Left ventricle myocardium inferior (tissue), 1 donor: ENCODE data around the gene NSG2. TPM values are rescaled to one million over a fixed set of nuclear protein-coding genes. Genes with fewer than 3 reads are reported as not detected.
"Not testable (repeated sequence)": the region's sequence is repeated elsewhere in the genome, so short reads cannot be mapped to it uniquely, and the experiment has no call there.

Experiments
- DNase-seq: peaks from one replicate; pipeline ENCODE4 v3.0.0-alpha.2; 2020
- H3K27ac ChIP-seq: fragments of 200-600 bp; replicated peaks from 2 replicates; pipeline ENCODE4 v1.8.0; 2021
- H3K27me3 ChIP-seq: fragments of 200-600 bp; 2 replicates; pipeline ENCODE4 v1.8.0; 2021; ENCODE audit warnings: low read depth
- H3K36me3 ChIP-seq: fragments of 200-600 bp; 2 replicates; pipeline ENCODE4 v1.8.0; 2021
- H3K4me1 ChIP-seq: fragments of 200-600 bp; 2 replicates; pipeline ENCODE4 v1.8.0; 2021
- H3K4me3 ChIP-seq: fragments of 200-600 bp; 2 replicates; pipeline ENCODE4 v1.8.0; 2021; ENCODE audit warnings: mild to moderate bottlenecking, moderate library complexity
- H3K9me3 ChIP-seq: fragments of 200-600 bp; replicated peaks from 2 replicates; pipeline ENCODE4 v1.8.0; 2021
- intact Hi-C: fragments of 100-400 bp; cut with micrococcal nuclease; formaldehyde crosslinking; loops from one replicate; pipeline ENCODE4 v1.11.0; 2022
- total RNA-seq: library from RNA; stranded (reverse); fragmentation: NEBNext Ultra II Directional; extraction: Animal tissue kit (Norgen Biotek cat#: 25700); gene quantifications from one replicate; pipeline ENCODE4 v1.2.1, GENCODE V29; 2021
- TF ChIP-seq, protein P1 (sequence below): fragments of 200-600 bp; IDR thresholded peaks from 2 replicates; pipeline ENCODE4 v1.8.0; 2021; ENCODE audit warnings: antibody characterized with exemption, mild to moderate bottlenecking, borderline replicate concordance
- donor health status: DM: no; HTN: yes; CAD: no; lungs with severe emphysema.

NSG2 gene
- total RNA-seq, 1 donor from 2014 or later = 0.08 TPM

DNA sequence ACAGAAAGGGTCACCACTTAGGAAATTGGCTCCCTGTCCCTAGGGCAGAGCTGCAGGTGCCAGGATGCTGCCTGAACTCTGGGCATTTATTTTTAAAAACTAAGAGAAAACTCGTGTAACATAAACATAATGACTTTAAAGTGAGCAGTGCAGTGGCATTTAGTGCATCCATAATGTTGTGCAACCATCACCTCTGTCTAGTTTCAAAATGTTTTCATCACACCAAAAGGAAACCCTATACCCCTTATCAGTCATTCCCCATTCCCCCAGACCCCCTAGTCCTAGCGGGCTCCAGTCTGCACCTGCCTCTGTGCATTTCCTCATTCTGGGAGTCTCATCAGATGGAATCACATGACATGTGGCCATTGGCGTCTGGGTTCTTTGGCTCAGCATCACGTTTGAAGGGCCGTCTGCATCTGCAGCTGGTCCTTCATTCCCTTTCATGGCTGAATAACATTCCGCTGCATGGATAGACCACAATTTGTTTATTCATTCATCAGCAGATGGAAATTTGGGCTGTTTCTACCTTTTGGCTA lies 55.8 kb downstream of the NSG2 start:
- H3K4me1 ChIP-seq = no peaks in the 10 kb centered on the region
- peaks cover 12% of the 10 kb centered on the region for H3K27me3 ChIP-seq
- H3K4me3 ChIP-seq = no peak overlapping the region
- H3K27ac ChIP-seq = no peak overlapping the region
- no peak for DNase-seq
- intact Hi-C loops = no loop called here
- TF ChIP-seq, protein P1, sequence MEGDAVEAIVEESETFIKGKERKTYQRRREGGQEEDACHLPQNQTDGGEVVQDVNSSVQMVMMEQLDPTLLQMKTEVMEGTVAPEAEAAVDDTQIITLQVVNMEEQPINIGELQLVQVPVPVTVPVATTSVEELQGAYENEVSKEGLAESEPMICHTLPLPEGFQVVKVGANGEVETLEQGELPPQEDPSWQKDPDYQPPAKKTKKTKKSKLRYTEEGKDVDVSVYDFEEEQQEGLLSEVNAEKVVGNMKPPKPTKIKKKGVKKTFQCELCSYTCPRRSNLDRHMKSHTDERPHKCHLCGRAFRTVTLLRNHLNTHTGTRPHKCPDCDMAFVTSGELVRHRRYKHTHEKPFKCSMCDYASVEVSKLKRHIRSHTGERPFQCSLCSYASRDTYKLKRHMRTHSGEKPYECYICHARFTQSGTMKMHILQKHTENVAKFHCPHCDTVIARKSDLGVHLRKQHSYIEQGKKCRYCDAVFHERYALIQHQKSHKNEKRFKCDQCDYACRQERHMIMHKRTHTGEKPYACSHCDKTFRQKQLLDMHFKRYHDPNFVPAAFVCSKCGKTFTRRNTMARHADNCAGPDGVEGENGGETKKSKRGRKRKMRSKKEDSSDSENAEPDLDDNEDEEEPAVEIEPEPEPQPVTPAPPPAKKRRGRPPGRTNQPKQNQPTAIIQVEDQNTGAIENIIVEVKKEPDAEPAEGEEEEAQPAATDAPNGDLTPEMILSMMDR = no peak
- no peaks in the 10 kb centered on the region for H3K9me3 ChIP-seq
- H3K36me3 ChIP-seq = no peaks in the 10 kb centered on the region

DNA sequence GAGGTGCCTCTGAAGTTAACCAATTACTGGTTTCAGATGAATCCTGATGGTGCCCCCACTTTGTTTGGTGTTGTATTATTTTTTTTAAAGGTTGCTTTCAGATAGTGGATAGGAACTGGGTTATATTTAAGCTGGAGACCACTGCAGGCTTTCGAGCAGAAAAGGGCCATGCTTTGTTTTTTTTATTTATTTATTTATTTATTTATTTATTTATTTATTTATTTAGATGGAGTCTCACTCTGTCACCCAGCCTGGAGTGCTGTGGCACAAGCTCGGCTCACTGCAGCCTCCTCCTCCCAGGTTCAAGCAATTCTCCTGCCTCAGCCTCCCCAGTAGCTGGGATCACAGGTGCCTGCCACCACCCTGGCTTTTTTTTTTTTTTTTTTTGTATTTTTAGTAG lies 57.1 kb downstream of the NSG2 start:
- intact Hi-C loops, H3K4me1 ChIP-seq, H3K4me3 ChIP-seq, DNase-seq, H3K27ac ChIP-seq, H3K36me3 ChIP-seq, H3K27me3 ChIP-seq, H3K9me3 ChIP-seq: not testable (repeated sequence)

DNA sequence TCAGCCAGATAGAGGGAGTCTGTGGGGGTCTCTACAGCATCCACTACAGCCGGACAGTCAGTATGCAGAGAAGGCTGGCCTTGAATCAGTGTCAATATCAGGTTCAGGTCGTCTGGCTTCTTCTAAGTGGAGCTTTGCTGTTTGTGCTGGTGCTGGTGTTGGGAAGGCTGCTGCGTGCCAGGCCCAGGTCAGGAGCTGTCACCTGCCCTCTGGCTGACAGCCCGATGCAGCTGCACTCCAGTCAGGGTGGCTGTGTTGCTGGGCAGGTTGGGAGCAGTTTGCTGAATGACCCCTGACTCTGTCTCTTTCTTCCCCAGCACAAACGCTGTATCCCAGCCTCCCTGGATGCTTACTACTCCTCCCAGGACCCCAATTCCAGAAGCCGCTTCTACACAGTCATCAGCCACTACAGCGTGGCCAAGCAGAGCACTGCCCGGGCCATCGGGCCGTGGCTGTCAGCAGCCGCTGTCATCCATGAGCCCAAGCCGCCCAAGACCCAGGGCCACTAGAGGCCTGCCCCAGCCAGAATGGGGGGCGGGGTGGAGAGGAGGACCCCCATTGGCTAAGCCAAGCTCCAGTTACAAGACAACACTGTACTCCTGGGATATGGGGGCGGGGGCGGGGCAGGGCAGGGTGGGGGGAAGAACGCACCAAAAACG lies 61.6 kb downstream of the NSG2 start:
- Histone ChIP-seq H3K36me3 (no peaks in the 10 kb centered on the region), H3K4me1 (no peaks in the 10 kb centered on the region), H3K27ac (no peak overlapping the region), H3K27me3 (peaks cover 35% of the 10 kb centered on the region), H3K9me3 (no peaks in the 10 kb centered on the region), H3K4me3 (no peak overlapping the region)
- TF ChIP-seq, protein P1 = no peak
- no peak for DNase-seq
- intact Hi-C loops = no loop called here

DNA sequence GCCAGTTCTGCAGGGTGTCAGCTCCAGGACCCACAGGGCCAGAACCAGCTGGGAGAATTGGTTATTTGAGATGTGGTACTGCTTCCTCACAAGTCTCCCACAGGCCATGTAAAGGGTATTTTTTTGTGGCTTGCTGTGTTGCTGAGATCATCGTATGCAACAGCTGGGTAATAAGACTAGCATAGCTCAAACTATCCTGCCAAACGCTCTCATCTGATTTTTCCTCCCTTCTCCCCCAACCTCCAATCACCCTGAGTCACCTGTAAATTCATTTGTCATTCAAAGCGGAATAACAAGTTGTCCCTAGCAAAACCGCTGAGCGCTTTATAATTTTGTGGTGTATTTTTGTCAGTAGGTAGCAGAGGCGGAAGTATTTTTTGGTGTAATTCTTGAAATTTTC lies 63.2 kb downstream of the NSG2 start:
- TF ChIP-seq, protein P1 = no peak
- no peak overlapping the region for H3K27ac ChIP-seq
- H3K27me3 ChIP-seq = peaks cover 35% of the 10 kb centered on the region
- no peak overlapping the region for H3K4me3 ChIP-seq
- H3K36me3 ChIP-seq = no peaks in the 10 kb centered on the region
- DNase-seq = no peak
- H3K4me1 ChIP-seq = no peaks in the 10 kb centered on the region
- H3K9me3 ChIP-seq = no peaks in the 10 kb centered on the region
- intact Hi-C loops = no loop called here

DNA sequence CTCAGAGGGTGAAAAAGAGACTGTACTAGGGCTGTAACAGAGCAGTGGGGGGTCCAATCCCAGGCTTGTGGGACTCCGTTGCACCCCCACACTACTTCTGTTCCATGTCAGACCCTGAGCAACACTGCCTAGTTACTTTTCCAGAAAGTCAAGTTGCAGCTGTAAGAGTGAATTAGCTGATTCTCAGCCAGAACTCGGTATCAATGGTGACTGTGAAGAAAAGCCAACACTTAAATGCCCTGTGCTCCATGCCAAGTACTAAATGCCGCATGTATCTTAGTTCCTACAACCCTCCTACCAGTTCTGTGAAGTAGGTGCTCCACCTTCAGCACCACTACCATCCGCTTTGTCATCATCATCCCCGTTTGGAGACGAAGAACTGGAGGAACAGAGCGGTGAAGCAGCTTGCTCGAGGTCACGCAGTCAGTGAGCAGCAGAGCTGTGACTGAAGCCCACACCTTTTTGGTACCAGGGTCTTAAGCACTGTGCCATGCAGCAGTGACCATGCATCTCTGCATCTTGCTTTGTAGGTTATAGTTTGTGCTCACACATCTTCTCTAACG lies 64.3 kb downstream of the NSG2 start:
- TF ChIP-seq, protein P1 = no peak
- H3K4me3 ChIP-seq = no peak overlapping the region
- no peaks in the 10 kb centered on the region for H3K4me1 ChIP-seq
- H3K9me3 ChIP-seq = no peaks in the 10 kb centered on the region
- no peaks in the 10 kb centered on the region for H3K36me3 ChIP-seq
- H3K27me3 ChIP-seq = peaks cover 35% of the 10 kb centered on the region
- no peak for DNase-seq
- intact Hi-C loops = no loop called here
- no peak overlapping the region for H3K27ac ChIP-seq

DNA sequence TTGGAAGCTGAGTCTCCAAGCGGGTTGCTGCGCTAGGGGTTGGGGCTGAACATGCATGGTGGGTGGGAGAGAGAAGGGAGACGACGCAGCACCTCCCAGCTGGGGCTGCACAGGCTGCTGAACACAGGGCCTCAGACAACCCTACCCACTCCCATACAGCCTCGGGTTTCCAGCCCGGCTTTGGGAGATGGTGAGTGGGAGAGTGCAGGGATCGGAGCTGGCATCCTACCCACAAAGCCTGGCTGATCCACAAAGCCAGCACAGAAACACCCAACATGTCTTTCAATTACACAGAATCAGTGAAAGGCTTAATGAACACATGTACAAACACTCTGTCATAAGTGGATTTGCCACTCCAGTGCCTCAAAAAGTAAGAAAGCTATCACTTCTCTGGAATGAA lies 64.8 kb downstream of the NSG2 start:
- Histone ChIP-seq H3K36me3 (no peaks in the 10 kb centered on the region), H3K9me3 (no peaks in the 10 kb centered on the region), H3K27me3 (peaks cover 35% of the 10 kb centered on the region), H3K4me1 (no peaks in the 10 kb centered on the region), H3K27ac (no peak overlapping the region), H3K4me3 (no peak overlapping the region)
- DNase-seq = no peak
- TF ChIP-seq, protein P1 = no peak
- intact Hi-C loops = no loop called here
